HEK293T (cell line): ENCODE measurements around the gene CHP2.

Experiments used
- CTCF ChIA-PET: fragments of 350-600 bp; formaldehyde crosslinking; extraction: SDS; loops from one replicate; lab custom pipeline; 2021; ENCODE audit warnings: antibody characterized with exemption, inconsistent platforms; lab: Yijun Ruan, JAX
- POLR2A ChIA-PET: fragments of 350-600 bp; formaldehyde crosslinking; extraction: SDS; loops from one replicate; lab custom pipeline; 2020; ENCODE audit warnings: antibody characterized with exemption, inconsistent platforms; lab: Yijun Ruan, JAX
- DNase-seq: peaks from one replicate; pipeline ENCODE4 v3.0.0; 2012; ENCODE audit warnings: mixed read lengths; ENCODE audit errors: extremely low spot score
- ARNT ChIP-seq: fragments of 450-650 bp; IDR thresholded peaks from 2 replicates; pipeline ENCODE4 v1.6.1; 2017; ENCODE audit warnings: mild to moderate bottlenecking
- BHLHE40 ChIP-seq: fragments of 450-650 bp; IDR thresholded peaks from 2 replicates; pipeline ENCODE4 v1.6.1; 2016; ENCODE audit warnings: mild to moderate bottlenecking, moderate library complexity, borderline replicate concordance
- CTBP1 ChIP-seq: fragments of 450-650 bp; IDR thresholded peaks from 2 replicates; pipeline ENCODE4 v1.6.1; 2016; ENCODE audit warnings: borderline replicate concordance
- ELF4 ChIP-seq: fragments of 450-650 bp; IDR thresholded peaks from 2 replicates; pipeline ENCODE4 v1.6.1; 2017; ENCODE audit warnings: antibody characterized with exemption
- FOXA1 ChIP-seq: fragments of 450-650 bp; IDR thresholded peaks from 2 replicates; pipeline ENCODE4 v1.6.1; 2016; ENCODE audit warnings: mild to moderate bottlenecking
- FOXK2 ChIP-seq: fragments of 450-650 bp; IDR thresholded peaks from 2 replicates; pipeline ENCODE4 v1.6.1; 2016; ENCODE audit warnings: mild to moderate bottlenecking
- FOXM1 ChIP-seq: fragments of 450-650 bp; IDR thresholded peaks from 2 replicates; pipeline ENCODE4 v1.6.1; 2017; ENCODE audit warnings: mild to moderate bottlenecking, borderline replicate concordance
- HDGF ChIP-seq: fragments of 450-650 bp; IDR thresholded peaks from 2 replicates; pipeline ENCODE4 v1.6.1; 2017; ENCODE audit warnings: antibody characterized with exemption, borderline replicate concordance
- L3MBTL2 ChIP-seq: fragments of 450-650 bp; conservative IDR thresholded peaks from 2 replicates; pipeline ENCODE4 v1.6.1; 2016; ENCODE audit warnings: mild to moderate bottlenecking
- LEF1 ChIP-seq: fragments of 450-650 bp; IDR thresholded peaks from 2 replicates; pipeline ENCODE4 v1.6.1; 2017; ENCODE audit warnings: mild to moderate bottlenecking, borderline replicate concordance
- NFRKB ChIP-seq: fragments of 450-650 bp; IDR thresholded peaks from 2 replicates; pipeline ENCODE4 v1.6.1; 2016; ENCODE audit warnings: mild to moderate bottlenecking, moderate library complexity
- SP1 ChIP-seq: fragments of 450-650 bp; IDR thresholded peaks from 2 replicates; pipeline ENCODE4 v1.6.1; 2017
- SUZ12 ChIP-seq: fragments of 450-650 bp; IDR thresholded peaks from 2 replicates; pipeline ENCODE4 v1.6.1; 2016; ENCODE audit warnings: mild to moderate bottlenecking
- TARDBP ChIP-seq: fragments of 450-650 bp; IDR thresholded peaks from 2 replicates; pipeline ENCODE4 v1.6.1; 2016
- ZNF384 ChIP-seq: fragments of 450-650 bp; IDR thresholded peaks from 2 replicates; pipeline ENCODE4 v1.6.1; 2016
- TF ChIP-seq, protein P1 (sequence below): fragments of 450-650 bp; IDR thresholded peaks from 2 replicates; pipeline ENCODE4 v1.6.1; 2016

The CHP2 gene

DNA sequence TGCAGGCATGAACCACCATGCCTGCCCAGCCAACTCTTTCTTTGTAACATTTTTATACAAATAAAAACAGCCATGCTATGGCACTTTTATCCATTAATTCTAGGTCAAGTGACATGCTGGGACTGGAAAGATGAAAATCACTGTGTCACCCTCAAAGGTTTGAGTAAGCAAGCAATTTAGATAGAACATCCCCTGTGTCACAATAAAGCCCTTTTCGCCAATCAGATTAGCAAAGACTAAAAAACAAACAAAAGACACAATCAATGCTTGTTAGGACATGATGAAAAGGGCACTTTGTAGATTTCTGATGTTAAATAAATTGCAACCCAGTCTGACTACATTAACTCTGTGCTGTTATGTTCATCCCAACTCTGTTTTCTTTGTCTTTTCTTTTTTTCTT, 26.4 kb downstream of the CHP2 start:
- DNase-seq = no peak
- no peak for TF ChIP-seq FOXM1
- TF ChIP-seq TARDBP = no peak
- no peak for TF ChIP-seq NFRKB
- TF ChIP-seq HDGF = no peak
- TF ChIP-seq ARNT = no peak
- TF ChIP-seq ZNF384 = no peak
- TF ChIP-seq FOXA1 = no peak
- TF ChIP-seq, protein P1, sequence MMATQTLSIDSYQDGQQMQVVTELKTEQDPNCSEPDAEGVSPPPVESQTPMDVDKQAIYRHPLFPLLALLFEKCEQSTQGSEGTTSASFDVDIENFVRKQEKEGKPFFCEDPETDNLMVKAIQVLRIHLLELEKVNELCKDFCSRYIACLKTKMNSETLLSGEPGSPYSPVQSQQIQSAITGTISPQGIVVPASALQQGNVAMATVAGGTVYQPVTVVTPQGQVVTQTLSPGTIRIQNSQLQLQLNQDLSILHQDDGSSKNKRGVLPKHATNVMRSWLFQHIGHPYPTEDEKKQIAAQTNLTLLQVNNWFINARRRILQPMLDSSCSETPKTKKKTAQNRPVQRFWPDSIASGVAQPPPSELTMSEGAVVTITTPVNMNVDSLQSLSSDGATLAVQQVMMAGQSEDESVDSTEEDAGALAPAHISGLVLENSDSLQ = no peak
- TF ChIP-seq L3MBTL2 = no peak
- TF ChIP-seq BHLHE40 = no peak
- no peak for TF ChIP-seq SP1
- no peak for TF ChIP-seq LEF1
- no peak for TF ChIP-seq FOXK2
- TF ChIP-seq SUZ12 = no peak
- no peak for TF ChIP-seq ELF4
- CTCF ChIA-PET = no interaction called here
- POLR2A ChIA-PET = no interaction called here

DNA sequence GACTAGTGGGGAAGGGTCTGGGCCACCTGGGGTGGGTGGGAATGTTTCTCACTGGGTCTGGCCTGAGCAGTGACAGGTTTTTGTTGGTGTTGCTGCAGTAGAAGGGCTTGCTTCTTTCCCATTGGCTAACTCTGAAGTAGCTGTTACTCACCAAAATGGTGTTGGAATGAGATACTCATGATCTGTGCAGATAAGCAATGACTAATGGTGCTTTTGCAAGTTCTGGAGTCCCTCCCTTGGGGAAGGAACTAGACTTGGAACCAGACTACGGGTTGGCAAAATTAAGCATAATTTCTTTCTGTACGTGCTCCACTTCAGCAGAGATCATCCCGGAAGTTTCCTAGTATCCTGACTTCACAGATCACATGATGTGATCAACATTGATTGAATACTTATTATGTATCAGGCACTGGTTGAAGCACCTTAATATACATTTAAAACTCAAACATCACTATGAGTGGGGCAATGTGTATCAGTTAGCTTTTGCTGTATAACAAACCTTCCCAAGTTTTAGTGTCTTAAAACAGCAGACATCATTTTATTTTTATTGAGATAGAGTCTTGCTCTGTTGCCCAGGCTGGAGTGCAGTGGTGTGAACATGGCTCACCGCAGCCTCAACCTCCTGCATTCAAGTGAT, 30.1 kb downstream of the CHP2 start:
- ChIA-PET CTCF (no interaction called here), POLR2A (no interaction called here)
- DNase-seq = no peak
- TF ChIP-seq FOXA1 = no peak
- TF ChIP-seq NFRKB = no peak
- TF ChIP-seq SUZ12 = no peak
- no peak for TF ChIP-seq FOXM1
- no peak for TF ChIP-seq ARNT
- TF ChIP-seq, protein P1 = no peak
- TF ChIP-seq TARDBP = no peak
- no peak for TF ChIP-seq FOXK2
- TF ChIP-seq L3MBTL2 = no peak
- no peak for TF ChIP-seq SP1
- TF ChIP-seq HDGF = no peak
- TF ChIP-seq CTBP1 = no peak
- no peak for TF ChIP-seq ZNF384
- no peak for TF ChIP-seq ELF4
- TF ChIP-seq BHLHE40 = no peak

DNA sequence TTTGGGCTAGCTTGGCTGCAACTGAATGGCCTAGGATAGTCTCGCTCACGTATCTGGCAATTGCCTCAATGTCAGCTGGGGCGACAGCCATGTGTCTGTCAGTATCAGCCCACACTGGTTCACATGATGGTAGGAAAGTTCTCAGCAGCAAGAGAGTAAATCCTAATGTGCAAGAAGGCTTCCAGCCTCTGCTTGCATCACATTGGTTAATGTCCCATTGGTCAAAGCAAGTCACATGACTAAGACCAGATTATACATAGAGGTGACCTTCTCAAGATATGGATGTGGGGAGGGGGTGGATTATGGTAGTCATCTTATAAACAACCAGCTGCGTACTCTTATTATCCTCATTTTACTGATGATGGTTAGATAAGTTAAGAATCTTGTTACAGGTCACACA, 31.0 kb downstream of the CHP2 start:
- ChIA-PET POLR2A (no interaction called here), CTCF (no interaction called here)
- TF ChIP-seq CTBP1 (no peak), ELF4 (no peak), SUZ12 (no peak), L3MBTL2 (no peak), ARNT (no peak), NFRKB (no peak)
- DNase-seq = no peak

DNA sequence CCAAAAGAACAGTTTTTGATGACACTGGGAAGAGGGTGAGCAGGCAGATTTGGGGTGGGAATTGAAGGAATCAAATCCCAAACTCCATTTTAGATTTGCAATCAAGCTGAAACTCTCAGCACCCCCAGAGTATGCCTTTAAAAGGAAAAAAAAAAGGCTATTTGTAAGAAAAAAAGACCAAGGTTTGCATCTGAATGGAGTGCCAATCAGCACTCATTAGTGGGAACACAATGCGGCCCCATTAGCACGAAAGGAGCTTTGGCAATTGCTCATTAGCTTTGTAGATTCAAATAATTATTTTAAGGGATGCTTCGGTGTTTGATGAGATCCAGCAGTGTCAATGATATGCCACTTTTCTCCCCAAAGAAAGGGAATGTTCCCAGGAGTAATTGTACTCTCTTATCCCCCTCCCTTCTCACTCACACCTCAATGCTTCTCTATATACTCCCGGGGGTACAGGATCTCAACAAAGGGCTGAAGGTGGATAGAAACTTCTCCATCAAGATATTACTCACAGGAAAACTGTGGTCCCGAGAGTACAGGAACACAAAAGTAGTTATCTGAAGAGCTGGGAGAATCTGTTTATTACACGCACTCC, 32.2 kb downstream of the CHP2 start:
- CTCF ChIA-PET = no interaction called here

DNA sequence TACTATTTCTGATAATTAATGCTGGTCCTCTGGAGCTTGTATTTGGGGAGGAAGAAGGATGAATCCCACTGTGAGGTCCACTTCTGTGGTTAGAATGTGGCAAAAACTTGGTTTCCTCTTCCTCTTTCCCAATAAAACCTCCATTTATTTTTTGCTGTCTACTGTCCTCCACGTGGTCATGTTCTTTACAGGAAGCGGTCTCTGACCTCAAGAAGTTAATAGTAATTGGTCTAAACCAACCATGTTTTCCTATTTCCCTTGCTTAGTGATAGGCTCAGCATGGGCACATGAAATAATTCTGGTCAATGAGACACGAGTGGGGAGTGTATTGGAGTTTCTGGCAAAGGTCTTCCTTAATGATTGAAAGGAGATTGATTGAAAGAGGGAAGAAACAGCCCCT, 33.9 kb downstream of the CHP2 start:
- ChIA-PET POLR2A (no interaction called here), CTCF (no interaction called here)
- TF ChIP-seq SP1 = no peak
- no peak for DNase-seq

More for the DNA sequence above, 32.2 kb downstream of the CHP2 start:
- POLR2A ChIA-PET = interaction anchor here (0.6 kb wide), 1 partner anchor 174 kb away, joined by 3 read pairs; no protein-coding TSS in a partner anchor
- no peak for TF ChIP-seq TARDBP
- DNase-seq = no peak

DNA sequence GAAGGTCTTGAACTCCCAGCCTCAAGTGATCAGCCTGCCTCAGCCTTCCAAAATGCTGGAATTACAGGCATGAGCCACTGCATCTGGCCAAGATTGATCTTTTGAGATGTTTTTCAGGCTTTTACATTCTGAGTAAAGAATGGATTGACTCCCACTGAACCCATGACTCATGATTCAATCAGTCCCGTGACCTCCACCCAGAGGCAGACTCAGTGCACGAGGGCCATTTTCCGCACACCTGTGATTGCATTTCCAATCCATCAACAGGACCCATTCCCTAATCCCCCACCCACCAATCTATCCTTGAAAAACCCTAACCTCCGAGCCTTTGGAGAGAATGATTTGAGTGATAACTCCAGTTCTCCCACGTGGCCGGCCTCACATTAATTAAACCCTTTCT, 40.6 kb downstream of the CHP2 start:
- ChIA-PET POLR2A (no interaction called here), CTCF (interaction anchor here (1.2 kb wide), 1 partner anchor 8 kb away, joined by 4 read pairs; no protein-coding TSS in a partner anchor)
- TF ChIP-seq NFRKB (no peak), HDGF (no peak), ZNF384 (no peak), CTBP1 (no peak), BHLHE40 (no peak), LEF1 (no peak)
- DNase-seq = no peak

DNA sequence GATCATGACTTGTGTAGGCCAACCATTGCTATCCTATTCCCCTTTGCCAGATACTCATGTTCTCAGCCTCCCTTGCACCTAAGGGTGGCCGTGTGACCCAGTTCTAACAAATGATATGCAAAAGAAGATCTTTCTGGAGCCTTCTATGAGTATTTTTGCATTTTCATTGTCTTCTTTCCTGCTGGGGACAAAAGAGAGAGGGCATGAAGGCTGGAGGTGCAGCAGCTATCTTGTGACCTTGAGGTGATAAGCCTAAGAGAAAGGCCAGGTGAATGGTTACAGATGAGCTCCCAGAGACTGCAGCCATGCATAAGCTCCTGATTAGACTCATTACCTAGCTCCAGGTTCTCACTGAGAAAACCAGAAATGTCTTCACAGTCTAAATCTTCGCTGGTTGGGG, 42.1 kb downstream of the CHP2 start:
- POLR2A ChIA-PET = no interaction called here
- no peak for DNase-seq
- no peak for TF ChIP-seq L3MBTL2
- TF ChIP-seq ZNF384 = no peak
- TF ChIP-seq HDGF = no peak
- no peak for TF ChIP-seq FOXA1
- TF ChIP-seq BHLHE40 = no peak
- no peak for TF ChIP-seq SP1
- TF ChIP-seq NFRKB = no peak
- no peak for TF ChIP-seq ELF4
- TF ChIP-seq LEF1 = no peak
- TF ChIP-seq FOXM1 = no peak
- TF ChIP-seq FOXK2 = no peak
- CTCF ChIA-PET = no interaction called here
